Mucosa of stomach (tissue), 1 donor: ENCODE results near the gene CD209.

Experiments used
- H3K27me3 ChIP-seq: one replicate; pipeline ENCODE4 v1.7.0; 2013; ENCODE audit warnings: mild to moderate bottlenecking, low read length; ENCODE audit not compliant: control insufficient read depth, insufficient read depth
- H3K36me3 ChIP-seq: one replicate; pipeline ENCODE4 v1.7.0; 2013; ENCODE audit warnings: low read length; ENCODE audit not compliant: control insufficient read depth, insufficient read depth
- H3K4me1 ChIP-seq: one replicate; pipeline ENCODE4 v1.7.0; 2013; ENCODE audit warnings: mild to moderate bottlenecking, low read length; ENCODE audit not compliant: control insufficient read depth, insufficient read depth
- H3K4me3 ChIP-seq: one replicate; pipeline ENCODE4 v1.7.0; 2013; ENCODE audit warnings: low read length
- H3K9ac ChIP-seq: one replicate; pipeline ENCODE4 v1.7.0; 2013; ENCODE audit warnings: mild to moderate bottlenecking, low read length, moderate library complexity
- H3K9me3 ChIP-seq: one replicate; pipeline ENCODE4 v1.7.0; 2013; ENCODE audit warnings: mild to moderate bottlenecking, low read length, moderate library complexity; ENCODE audit not compliant: control insufficient read depth
- donor health status: Pancreatic carcinoma.

The CD209 gene

GRCh38 chr19:7699417-7700401 is 47.6 kb downstream of the CD209 start:
- no peaks in the 10 kb centered on the region for H3K36me3 ChIP-seq
- H3K4me3 ChIP-seq: no peak overlapping the region
- no peaks in the 10 kb centered on the region for H3K4me1 ChIP-seq
- H3K9ac ChIP-seq: no peak overlapping the region
- H3K27me3 ChIP-seq: peaks cover 20% of the 10 kb centered on the region
- H3K9me3 ChIP-seq: no peaks in the 10 kb centered on the region

- Histone ChIP-seq H3K9me3 (no peaks in the 10 kb centered on the region), H3K36me3 (no peaks in the 10 kb centered on the region), H3K4me1 (no peaks in the 10 kb centered on the region), H3K27me3 (peaks cover 20% of the 10 kb centered on the region), H3K9ac (no peak overlapping the region), H3K4me3 (no peak overlapping the region)
These were observed 48.3 kb downstream of the CD209 start for GRCh38 chr19:7699003-7699402.

- Histone ChIP-seq H3K9me3 (no peaks in the 10 kb centered on the region), H3K27me3 (peaks cover 20% of the 10 kb centered on the region), H3K4me3 (no peak overlapping the region), H3K36me3 (no peaks in the 10 kb centered on the region), H3K4me1 (no peaks in the 10 kb centered on the region), H3K9ac (no peak overlapping the region)
These were observed 48.8 kb downstream of the CD209 start for GRCh38 chr19:7698583-7698982.

- no peaks in the 10 kb centered on the region for H3K36me3 ChIP-seq
- no peaks in the 10 kb centered on the region for H3K4me1 ChIP-seq
- H3K4me3 ChIP-seq: no peak overlapping the region
- peaks cover 20% of the 10 kb centered on the region for H3K27me3 ChIP-seq
- no peak overlapping the region for H3K9ac ChIP-seq
- no peaks in the 10 kb centered on the region for H3K9me3 ChIP-seq
These were observed 49.5 kb downstream of the CD209 start for GRCh38 chr19:7697721-7698287.

GRCh38 chr19:7694499-7694898 is 52.8 kb downstream of the CD209 start:
- no peak overlapping the region for H3K9ac ChIP-seq
- H3K9me3 ChIP-seq: no peaks in the 10 kb centered on the region
- H3K27me3 ChIP-seq: peaks cover 27% of the 10 kb centered on the region
- no peak overlapping the region for H3K4me3 ChIP-seq
- H3K36me3 ChIP-seq: no peaks in the 10 kb centered on the region
- no peaks in the 10 kb centered on the region for H3K4me1 ChIP-seq

GRCh38 chr19:7692417-7693088 is 54.8 kb downstream of the CD209 start:
- Histone ChIP-seq H3K36me3 (no peaks in the 10 kb centered on the region), H3K4me1 (no peaks in the 10 kb centered on the region), H3K9me3 (no peaks in the 10 kb centered on the region), H3K4me3 (no peak overlapping the region), H3K9ac (no peak overlapping the region), H3K27me3 (peaks cover 21% of the 10 kb centered on the region)

- Histone ChIP-seq H3K4me1 (no peaks in the 10 kb centered on the region), H3K9ac (no peak overlapping the region), H3K36me3 (no peaks in the 10 kb centered on the region), H3K27me3 (peaks cover 17% of the 10 kb centered on the region), H3K4me3 (no peak overlapping the region), H3K9me3 (no peaks in the 10 kb centered on the region)
These were observed 55.8 kb downstream of the CD209 start for GRCh38 chr19:7691497-7691896.

GRCh38 chr19:7690779-7691258 is 56.5 kb downstream of the CD209 start:
- Histone ChIP-seq H3K4me1 (no peaks in the 10 kb centered on the region), H3K4me3 (no peak overlapping the region), H3K9ac (no peak overlapping the region), H3K36me3 (no peaks in the 10 kb centered on the region), H3K27me3 (peaks cover 17% of the 10 kb centered on the region), H3K9me3 (no peaks in the 10 kb centered on the region)
